Measurements from ENCODE around the gene TMCO5A.
"Not testable (repeated sequence)": the region's sequence is repeated elsewhere in the genome, so short reads cannot be mapped to it uniquely, and the experiment has no call there.

The TMCO5A gene

DNA sequence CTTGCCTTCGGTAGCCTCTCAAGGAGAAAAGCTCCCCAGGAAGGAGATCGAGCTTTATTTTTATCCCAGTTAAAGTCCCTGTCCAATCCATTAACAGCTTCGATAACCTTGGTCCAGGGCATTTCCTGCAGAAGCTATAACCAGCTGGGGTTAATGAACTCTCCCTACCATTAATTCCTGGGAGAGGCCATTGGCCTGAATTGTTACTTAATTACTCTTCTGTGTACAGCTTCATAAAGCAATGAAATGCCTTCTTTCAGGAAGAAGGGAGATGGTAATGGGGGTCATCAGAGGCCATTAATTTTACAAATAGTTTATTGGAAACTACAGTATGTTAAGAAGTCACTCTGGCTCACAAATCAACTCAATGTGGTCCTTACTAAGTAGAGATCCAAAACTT is 1.9 kb upstream of the TMCO5A start:
- H3K9me3 ChIP-seq: no peaks in the 10 kb centered on the region
- TF ChIP-seq, protein P1, sequence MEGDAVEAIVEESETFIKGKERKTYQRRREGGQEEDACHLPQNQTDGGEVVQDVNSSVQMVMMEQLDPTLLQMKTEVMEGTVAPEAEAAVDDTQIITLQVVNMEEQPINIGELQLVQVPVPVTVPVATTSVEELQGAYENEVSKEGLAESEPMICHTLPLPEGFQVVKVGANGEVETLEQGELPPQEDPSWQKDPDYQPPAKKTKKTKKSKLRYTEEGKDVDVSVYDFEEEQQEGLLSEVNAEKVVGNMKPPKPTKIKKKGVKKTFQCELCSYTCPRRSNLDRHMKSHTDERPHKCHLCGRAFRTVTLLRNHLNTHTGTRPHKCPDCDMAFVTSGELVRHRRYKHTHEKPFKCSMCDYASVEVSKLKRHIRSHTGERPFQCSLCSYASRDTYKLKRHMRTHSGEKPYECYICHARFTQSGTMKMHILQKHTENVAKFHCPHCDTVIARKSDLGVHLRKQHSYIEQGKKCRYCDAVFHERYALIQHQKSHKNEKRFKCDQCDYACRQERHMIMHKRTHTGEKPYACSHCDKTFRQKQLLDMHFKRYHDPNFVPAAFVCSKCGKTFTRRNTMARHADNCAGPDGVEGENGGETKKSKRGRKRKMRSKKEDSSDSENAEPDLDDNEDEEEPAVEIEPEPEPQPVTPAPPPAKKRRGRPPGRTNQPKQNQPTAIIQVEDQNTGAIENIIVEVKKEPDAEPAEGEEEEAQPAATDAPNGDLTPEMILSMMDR (IDR thresholded peaks at IDR 0.05): no peak

GRCh38 chr15:37933666-37934065 is 774 bp upstream of the TMCO5A start:
- Histone ChIP-seq H3K4me1 (no peaks in the 10 kb centered on the region), H3K27me3 (no peaks in the 10 kb centered on the region), H3K9me3 (no peaks in the 10 kb centered on the region), H3K36me3 (no peaks in the 10 kb centered on the region), H3K4me3 (no peak overlapping the region), H3K27ac (no peak overlapping the region)
- TF ChIP-seq, protein P1 (IDR thresholded peaks at IDR 0.05): no peak
- no peak for DNase-seq
- intact Hi-C loops (cut with DNase I; ENCODE audit: low total_unique reads): no loop called here

More for the DNA sequence above, 1.9 kb upstream of the TMCO5A start:
- H3K36me3 ChIP-seq: no peaks in the 10 kb centered on the region
- H3K27ac ChIP-seq: no peak overlapping the region
- intact Hi-C loops (cut with DNase I; ENCODE audit: low total_unique reads): no loop called here
- no peak for DNase-seq
- H3K4me1 ChIP-seq: no peaks in the 10 kb centered on the region
- H3K4me3 ChIP-seq: no peak overlapping the region
- H3K27me3 ChIP-seq: no peaks in the 10 kb centered on the region

- TF ChIP-seq, protein P1 (IDR thresholded peaks at IDR 0.05): no peak
- Histone ChIP-seq H3K36me3 (no peaks in the 10 kb centered on the region), H3K4me1 (no peaks in the 10 kb centered on the region), H3K4me3 (no peak overlapping the region), H3K27me3 (no peaks in the 10 kb centered on the region), H3K9me3 (no peaks in the 10 kb centered on the region), H3K27ac (no peak overlapping the region)
- intact Hi-C loops (cut with DNase I; ENCODE audit: low total_unique reads): no loop called here
- no peak for DNase-seq
Observed at GRCh38 chr15:37940876-37941275, 6.4 kb downstream of the TMCO5A start.

DNA sequence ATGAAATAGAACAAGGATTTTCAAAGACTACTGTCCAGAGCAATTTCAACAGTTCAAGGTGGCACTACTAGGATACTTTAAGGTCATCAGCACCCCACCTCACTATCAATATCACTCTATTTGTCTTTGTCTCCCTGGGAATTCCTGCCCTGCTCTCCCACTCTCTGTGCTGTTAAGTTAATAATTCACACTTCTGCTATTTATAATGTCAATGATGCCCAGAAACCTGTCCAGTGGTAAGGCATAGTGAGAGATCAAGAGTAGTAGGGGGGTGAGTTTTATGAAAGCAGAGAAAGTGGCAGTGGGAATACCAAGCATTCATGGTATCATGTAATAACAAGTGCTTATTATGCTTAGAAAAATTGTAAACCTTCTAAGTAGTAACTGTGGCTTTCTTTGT is 7.3 kb downstream of the TMCO5A start:
- H3K36me3 ChIP-seq: no peaks in the 10 kb centered on the region
- no peaks in the 10 kb centered on the region for H3K27me3 ChIP-seq
- intact Hi-C loops (cut with DNase I; ENCODE audit: low total_unique reads): no loop called here
- TF ChIP-seq, protein P1 (IDR thresholded peaks at IDR 0.05): no peak
- no peak overlapping the region for H3K27ac ChIP-seq
- H3K4me1 ChIP-seq: no peaks in the 10 kb centered on the region
- no peak overlapping the region for H3K4me3 ChIP-seq
- no peak for DNase-seq
- H3K9me3 ChIP-seq: no peaks in the 10 kb centered on the region

DNA sequence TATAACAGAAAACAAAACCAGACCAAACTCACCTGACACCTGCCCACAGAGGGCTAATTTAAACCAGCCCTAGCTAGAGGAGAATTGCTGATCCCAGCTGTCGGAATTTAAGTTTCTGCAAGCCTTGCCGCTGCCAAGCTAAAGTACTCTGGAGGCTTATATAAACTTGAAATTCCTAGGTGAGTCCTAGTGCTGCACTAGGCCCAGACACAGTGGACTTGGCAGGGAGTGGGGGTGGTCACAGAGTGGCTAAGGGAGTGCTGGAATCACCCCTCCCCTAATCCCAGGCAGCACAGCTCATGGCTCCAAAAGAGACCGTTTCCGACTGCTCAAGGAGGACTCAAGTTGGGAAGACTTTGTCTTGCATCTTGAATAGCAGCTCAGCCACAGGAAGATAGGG is 17.6 kb downstream of the TMCO5A start:
- Histone ChIP-seq H3K4me3 (no peak overlapping the region), H3K27ac (no peak overlapping the region), H3K27me3 (peaks cover 0 to 9% of the 10 kb centered on the region in 2 donors), H3K9me3 (no peaks in the 10 kb centered on the region), H3K4me1 (no peaks in the 10 kb centered on the region), H3K36me3 (no peaks in the 10 kb centered on the region)
- no peak for DNase-seq
- TF ChIP-seq, protein P1 (IDR thresholded peaks at IDR 0.05): no peak
- intact Hi-C loops (cut with DNase I; ENCODE audit: low total_unique reads): no loop called here

DNA sequence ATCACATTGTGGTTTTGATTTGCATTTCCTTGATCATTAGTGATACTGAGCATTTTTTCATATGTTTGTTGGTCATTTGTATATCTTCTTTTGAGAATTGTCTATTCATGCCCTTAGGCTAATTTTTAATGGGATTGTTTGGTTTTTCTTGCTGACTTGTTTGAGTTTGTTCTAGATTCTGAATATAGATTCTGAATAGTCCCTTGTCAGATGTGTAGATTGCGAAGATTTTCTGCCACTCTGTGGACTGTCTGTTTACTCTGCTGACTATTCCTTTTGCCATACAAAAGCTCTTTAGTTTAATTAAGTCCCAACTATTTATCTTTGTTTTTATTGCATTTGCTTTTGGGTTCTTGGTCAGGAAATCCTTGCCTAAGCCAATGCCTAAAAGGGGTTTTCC is 26.3 kb downstream of the TMCO5A start:
- intact Hi-C loops (cut with DNase I; ENCODE audit: low total_unique reads); H3K4me3 ChIP-seq; H3K36me3 ChIP-seq; DNase-seq; H3K9me3 ChIP-seq; H3K27ac ChIP-seq; H3K27me3 ChIP-seq; H3K4me1 ChIP-seq: not testable (repeated sequence)

All from tibial artery (tissue), 4 donors.